Stimulated activated CD4-positive, alpha-beta T cell treated with anti-CD3 and anti-CD28 coated beads, Interleukin-15, amount 100 ng/mL, for 1 hour (primary cell): Measurements from ENCODE around the gene RASSF7.

Experiments used
- DNase-seq, 2 donors: peaks; one replicate each; pipeline ENCODE4 v3.0.0-alpha.2; 2020; ENCODE audit warnings: low read depth in 1 of 2, low spot score in 1 of 2

Gene RASSF7

GRCh38 chr11:532986-533585, 27.7 kb upstream of the RASSF7 start:
- DNase-seq, result no peak

GRCh38 chr11:533586-534395, 27.0 kb upstream of the RASSF7 start:
- DNase-seq, result no peak

DNA sequence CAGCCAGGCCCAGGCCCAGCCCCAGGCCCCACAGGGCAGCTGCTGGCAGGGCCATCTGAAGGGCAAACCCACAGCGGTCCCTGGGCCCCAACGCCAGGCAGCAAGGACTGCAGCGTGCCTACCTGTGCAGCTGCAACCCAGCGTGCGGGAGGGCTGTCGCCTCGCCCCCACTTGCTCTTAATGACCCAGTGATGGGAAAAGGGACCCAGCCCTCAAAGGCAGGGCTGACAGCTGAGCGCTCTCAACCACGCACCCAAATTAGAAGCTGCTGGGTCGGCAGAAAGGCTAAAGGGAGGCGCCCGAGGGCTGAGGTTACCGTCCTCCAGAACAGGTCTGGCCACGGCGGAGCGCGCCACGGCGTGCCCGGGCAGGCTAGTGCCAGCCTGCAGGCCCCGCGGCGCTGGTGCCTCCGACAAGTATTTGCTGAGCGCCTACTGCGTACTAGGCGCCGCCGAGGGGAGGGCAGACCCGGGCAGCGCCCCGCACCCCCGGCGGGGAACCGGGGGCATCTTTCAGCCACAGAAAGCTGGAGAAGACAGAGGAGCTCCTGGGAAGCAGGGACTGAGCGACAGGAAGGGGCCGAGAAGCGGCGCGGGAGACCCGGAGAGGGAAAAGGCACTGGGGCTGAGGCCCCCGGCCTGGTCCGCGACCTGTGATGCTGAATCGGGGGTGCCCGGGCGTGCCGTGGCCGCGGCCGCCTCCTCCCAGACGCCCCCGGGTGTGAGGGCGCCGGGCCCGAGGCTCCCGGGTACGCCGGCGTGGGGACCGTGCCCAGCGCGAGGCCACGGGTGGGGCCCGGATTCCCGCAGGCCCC, 26.2 kb upstream of the RASSF7 start:
- DNase-seq, result no peak

DNA sequence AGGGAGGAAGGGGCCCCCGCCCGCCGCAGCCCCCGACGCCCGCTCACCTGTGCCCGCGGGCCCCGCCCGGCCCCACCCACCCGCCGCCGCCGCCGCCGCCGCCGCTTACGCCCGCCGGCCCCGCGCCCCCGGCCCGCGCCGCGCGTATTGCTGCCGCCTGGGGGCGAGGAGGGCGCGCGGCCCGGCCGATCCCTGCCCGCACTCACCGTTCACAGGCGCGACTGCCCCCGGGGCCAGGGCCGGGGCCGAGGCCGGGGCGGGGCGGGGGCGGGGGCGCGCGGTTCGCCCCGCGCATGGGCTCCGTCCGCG, 25.6 kb upstream of the RASSF7 start:
- no peak for DNase-seq

GRCh38 chr11:535519-536454, 25.0 kb upstream of the RASSF7 start, which contains the start of gene HRAS:
Gene HRAS (minus strand): TSS chr11:535576.
- DNase-seq, result peak; percentile 95 to 97

DNA sequence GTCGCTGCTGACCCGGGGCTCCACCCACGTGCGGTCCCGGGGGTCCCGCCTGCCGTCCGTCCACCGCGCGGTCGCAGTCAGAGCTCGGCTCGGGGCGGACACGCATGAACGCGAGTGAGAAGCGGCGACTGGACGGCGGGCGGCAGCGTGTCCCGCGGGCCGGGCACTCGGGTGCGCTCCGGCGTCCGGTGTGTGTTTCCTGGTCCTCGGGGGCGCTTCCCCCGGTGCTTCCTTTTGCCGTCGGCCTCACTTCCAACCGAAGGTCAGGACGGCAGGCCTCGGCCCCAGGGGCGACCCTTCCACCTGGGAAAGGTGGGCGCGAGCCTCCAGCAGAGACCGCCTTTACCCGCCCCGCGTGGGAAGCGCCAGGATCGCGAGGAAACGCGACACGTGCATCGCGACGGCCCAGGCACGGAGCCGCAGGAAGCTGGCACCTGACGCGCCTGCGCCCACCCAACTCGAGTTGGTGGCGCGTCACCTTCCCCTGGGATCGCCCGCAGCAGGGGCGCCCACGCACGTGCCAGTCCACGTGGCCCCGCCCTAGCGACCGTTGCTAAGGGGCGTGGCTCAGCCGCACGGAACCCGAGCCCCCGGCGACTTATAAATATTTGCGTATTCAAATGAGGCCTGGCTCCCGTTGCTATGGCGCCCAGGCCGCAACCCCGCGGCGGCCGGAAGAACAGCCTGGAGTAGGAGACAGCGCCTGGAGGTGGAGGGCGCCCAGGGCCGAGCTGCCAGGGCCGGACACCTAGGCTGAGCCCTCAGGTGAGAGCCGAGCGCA, 23.7 kb upstream of the RASSF7 start, which contains the start of gene LRRC56:
LRRC56 (plus strand) TSS at position 687 of the 781 bp plus-strand sequence. CDS start 3,158 bp downstream, outside the sequence.
- peak; percentile 79 to 88 for DNase-seq

- DNase-seq, result no peak
Measured at GRCh38 chr11:537622-538430, 22.9 kb upstream of the RASSF7 start.

- DNase-seq, result no peak
Measured at GRCh38 chr11:538431-539051, 22.2 kb upstream of the RASSF7 start.

GRCh38 chr11:539971-540481, 20.7 kb upstream of the RASSF7 start:
- no peak for DNase-seq

DNA sequence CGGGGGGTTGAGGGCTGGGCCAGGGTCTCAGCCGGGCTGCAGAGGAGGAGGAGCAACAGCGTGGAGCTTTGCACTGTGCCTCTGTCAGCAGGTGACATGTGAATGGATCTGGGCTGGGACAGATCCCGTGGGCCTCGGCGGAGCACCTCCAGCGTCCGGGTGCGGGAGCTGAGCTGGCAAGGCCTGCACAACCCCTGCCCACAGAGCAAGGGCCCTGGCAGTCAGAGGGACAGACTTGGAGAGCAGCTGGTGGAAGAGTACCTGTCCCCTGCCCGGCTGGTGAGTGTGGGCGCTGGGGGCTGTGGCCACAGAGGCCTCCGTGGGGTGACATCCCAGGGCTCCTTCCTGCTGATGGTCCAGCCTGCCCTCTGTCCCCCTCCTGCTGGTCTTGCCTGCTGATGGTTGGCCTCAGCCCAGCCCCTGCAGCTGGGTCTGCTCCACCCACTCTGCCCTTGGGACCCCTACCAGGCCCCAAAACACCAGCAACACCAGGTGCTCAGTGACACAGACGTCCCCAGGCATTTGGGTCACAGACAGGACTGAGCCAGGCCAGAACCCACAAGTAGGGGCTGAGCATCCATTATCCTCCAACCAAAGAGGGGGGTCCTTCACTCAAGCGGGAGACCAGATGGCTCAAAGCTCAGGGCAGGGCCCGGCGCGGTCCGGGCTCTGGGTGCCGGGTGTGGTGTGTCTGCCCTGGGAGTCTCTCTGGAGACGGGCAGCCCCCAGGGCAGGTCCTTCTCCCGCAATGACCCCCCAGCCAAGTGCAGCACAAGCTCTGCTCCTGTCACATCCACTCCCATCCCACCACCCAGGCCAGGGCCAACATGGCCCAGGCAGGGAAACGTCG, 20.0 kb upstream of the RASSF7 start:
- DNase-seq, result no peak

DNA sequence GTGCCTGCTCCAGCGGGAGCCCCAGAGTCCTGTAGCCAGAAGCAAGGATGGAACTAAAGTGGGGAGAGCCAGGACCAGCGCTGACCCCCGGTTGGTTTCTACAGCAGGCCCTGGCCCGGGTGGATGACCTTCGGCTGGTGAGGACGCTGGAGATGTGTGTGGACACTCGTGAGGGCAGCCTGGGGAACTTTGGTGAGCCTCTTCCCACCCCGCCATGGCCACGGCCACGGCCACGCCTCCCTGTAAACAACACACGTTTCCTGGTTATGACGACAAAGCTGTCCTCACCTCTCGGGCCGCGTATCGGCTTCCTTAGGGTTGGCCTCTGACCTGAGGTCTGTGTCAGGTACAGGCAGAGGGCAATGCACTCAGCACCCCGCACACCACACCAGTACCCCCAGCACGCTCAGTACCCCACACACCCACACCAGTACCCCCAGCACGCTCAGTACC, 19.3 kb upstream of the RASSF7 start:
- no peak for DNase-seq

DNA sequence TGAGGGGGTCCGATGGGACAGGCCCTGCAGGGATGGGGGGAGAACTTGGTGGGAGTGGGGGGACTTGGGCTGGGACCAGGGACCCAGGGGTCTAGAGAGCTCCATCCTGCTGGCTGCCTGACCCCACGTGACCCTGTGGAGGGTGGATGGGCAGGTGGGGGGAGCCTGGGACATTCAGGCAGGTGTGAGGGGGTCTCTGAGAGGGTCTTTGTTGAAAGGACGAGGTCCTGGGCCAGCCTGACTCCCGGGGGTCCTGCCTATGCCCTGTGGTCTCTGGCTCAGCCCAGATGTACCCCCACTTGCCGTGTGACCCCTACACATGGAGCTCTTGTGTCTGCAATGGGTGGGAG, 16.0 kb upstream of the RASSF7 start:
- no peak for DNase-seq

DNA sequence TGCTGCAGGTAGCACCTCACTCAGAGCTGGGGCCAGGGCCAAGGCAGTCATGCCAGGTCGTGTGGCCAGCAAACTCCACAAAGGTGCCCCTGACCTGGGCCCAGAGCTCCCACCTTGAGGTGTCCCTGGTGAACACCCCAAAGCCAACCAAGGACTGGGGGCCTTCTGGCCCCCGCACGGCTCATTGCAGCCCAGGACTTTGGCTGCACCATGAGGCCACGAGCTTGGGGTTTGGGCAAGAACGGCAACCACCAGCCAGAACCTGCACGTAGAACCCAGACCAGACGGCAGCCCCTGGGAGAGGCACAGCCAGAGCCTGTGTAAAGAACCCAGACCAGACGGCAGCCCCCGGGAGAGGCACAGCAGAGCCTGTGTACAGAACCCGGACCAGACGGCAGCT, 15.6 kb upstream of the RASSF7 start:
- no peak for DNase-seq

GRCh38 chr11:548700-549603, 11.8 kb upstream of the RASSF7 start:
- DNase-seq, result no peak

GRCh38 chr11:550021-550745, 10.6 kb upstream of the RASSF7 start:
- no peak for DNase-seq

GRCh38 chr11:550746-551085, 10.1 kb upstream of the RASSF7 start:
- DNase-seq, result no peak
